Measurements from ENCODE around the gene HACL1.
A peak's percentile ranks its signal among the peaks of the same experiment; 100 is the strongest.

Gene HACL1

DNA sequence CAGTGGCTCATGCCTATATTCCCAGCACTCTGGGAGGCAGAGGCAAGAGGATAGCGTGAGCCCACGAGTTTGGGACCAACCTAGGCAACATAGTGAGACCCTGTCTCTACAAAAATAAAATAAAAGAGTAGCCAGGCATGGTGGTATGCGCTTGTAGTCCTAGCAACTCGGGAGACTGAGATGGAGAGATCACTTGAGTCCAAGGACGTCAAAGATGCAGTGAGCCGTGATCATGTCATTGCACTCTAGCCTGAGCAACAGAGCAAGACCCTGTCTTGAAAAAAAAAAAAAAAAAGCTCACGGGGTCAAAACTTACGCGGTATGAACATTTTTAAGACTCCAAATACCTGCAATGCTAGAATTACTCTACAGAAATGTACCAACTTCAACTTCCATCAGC lies 42.8 kb downstream of the HACL1 start:
- no peak overlapping the region for H2BK15ac ChIP-seq (ENCODE audit: low read depth, poor library complexity, severe bottlenecking)
- no peak overlapping the region for H3K27ac ChIP-seq (ENCODE audit: low read length, poor library complexity, severe bottlenecking)
- no peak overlapping the region for H3K4ac ChIP-seq (ENCODE audit: low read depth in 1 of 2, low read length in 2 of 2)
- H2BK12ac ChIP-seq (ENCODE audit: low read length in 2 of 2) = no peak overlapping the region
- H2BK120ac ChIP-seq (ENCODE audit: low read depth, low read length) = no peak overlapping the region
- no peak overlapping the region for H4K8ac ChIP-seq (ENCODE audit: low read length)
- no peak overlapping the region for H3K14ac ChIP-seq (ENCODE audit: low read length in 2 of 2)
- H2BK5ac ChIP-seq (ENCODE audit: low read depth, low read length, poor library complexity, severe bottlenecking) = no peak overlapping the region
- no peaks in the 10 kb centered on the region for H3K27me3 ChIP-seq (ENCODE audit: control insufficient read depth in 1 of 2, insufficient read depth in 1 of 2, low read length in 2 of 2)
- no peak overlapping the region for H4K91ac ChIP-seq (ENCODE audit: low read length)
- H3K9me3 ChIP-seq (ENCODE audit: control insufficient read depth, low read length) = no peaks in the 10 kb centered on the region
- H3K9ac ChIP-seq (ENCODE audit: low read length) = no peak overlapping the region
- no peak overlapping the region for H3K18ac ChIP-seq (ENCODE audit: low read depth in 1 of 2, low read length in 2 of 2)
- no peak overlapping the region for H2AFZ ChIP-seq (ENCODE audit: low read depth, low read length)
- no peak overlapping the region for H3K4me3 ChIP-seq (ENCODE audit: insufficient read depth in 1 of 2, low read depth in 1 of 2, low read length in 2 of 2)
- no peak overlapping the region for H3K4me2 ChIP-seq (ENCODE audit: low read length, poor library complexity, severe bottlenecking)
- H2AK5ac ChIP-seq (ENCODE audit: low read length, severe bottlenecking) = no peak overlapping the region
- WGBS = 81% methylated on average over 9 of the region's 9 CpGs
- H3K79me1 ChIP-seq (replicated peaks; ENCODE audit: low read length, poor library complexity, severe bottlenecking) = peaks cover 1% of the 10 kb centered on the region
- no peak overlapping the region for H3K23ac ChIP-seq (ENCODE audit: low read length in 2 of 2)
- peaks cover 21 to 53% of the 10 kb centered on the region in 2 experiments for H3K36me3 ChIP-seq (ENCODE audit: control insufficient read depth in 1 of 2, insufficient read depth in 2 of 2, low read depth in 1 of 2, low read length in 2 of 2)
- no peaks in the 10 kb centered on the region for H3K4me1 ChIP-seq (ENCODE audit: control insufficient read depth, insufficient read depth, low read depth, low read length)
- DNase-seq = no peak

DNA sequence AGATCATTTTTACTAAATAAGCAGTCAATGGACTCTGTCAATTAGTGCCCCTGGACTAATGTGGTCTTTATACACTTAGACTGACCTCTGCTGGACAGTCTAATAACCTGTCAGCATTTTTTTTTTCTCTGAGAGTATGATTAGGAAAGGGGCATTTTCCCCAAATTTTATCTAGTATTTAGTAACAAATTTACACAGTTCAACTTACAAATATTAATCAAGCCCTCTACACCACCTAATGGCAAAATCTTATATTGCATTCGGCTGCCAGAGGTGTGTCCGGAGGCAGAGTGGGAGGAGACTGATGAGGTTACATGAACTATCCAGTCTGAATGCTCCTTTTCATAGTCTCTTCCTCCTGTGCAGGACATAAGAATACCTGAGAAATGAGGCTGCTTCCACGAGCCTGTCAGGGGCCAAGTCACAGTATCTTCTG lies 43.8 kb downstream of the HACL1 start:
- H3K18ac ChIP-seq (ENCODE audit: low read depth in 1 of 2, low read length in 2 of 2) = peak overlapping the region in 1 of 2 experiments; percentile 21
- WGBS = 0% methylated on average over 3 of the region's 3 CpGs
- H2AFZ ChIP-seq (ENCODE audit: low read depth, low read length) = no peak overlapping the region
- no peak overlapping the region for H4K91ac ChIP-seq (ENCODE audit: low read length)
- no peaks in the 10 kb centered on the region for H3K4me1 ChIP-seq (ENCODE audit: control insufficient read depth, insufficient read depth, low read depth, low read length)
- peaks cover 19 to 54% of the 10 kb centered on the region in 2 experiments for H3K36me3 ChIP-seq (ENCODE audit: control insufficient read depth in 1 of 2, insufficient read depth in 2 of 2, low read depth in 1 of 2, low read length in 2 of 2)
- H2BK120ac ChIP-seq (ENCODE audit: low read depth, low read length) = no peak overlapping the region
- peak; percentile 83 for DNase-seq
- H3K14ac ChIP-seq (ENCODE audit: low read length in 2 of 2) = no peak overlapping the region
- no peak overlapping the region for H3K4ac ChIP-seq (ENCODE audit: low read depth in 1 of 2, low read length in 2 of 2)
- H3K9me3 ChIP-seq (ENCODE audit: control insufficient read depth, low read length) = no peaks in the 10 kb centered on the region
- no peak overlapping the region for H2BK15ac ChIP-seq (ENCODE audit: low read depth, poor library complexity, severe bottlenecking)
- no peak overlapping the region for H3K4me3 ChIP-seq (ENCODE audit: insufficient read depth in 1 of 2, low read depth in 1 of 2, low read length in 2 of 2)
- H2BK5ac ChIP-seq (ENCODE audit: low read depth, low read length, poor library complexity, severe bottlenecking) = no peak overlapping the region
- no peak overlapping the region for H4K8ac ChIP-seq (ENCODE audit: low read length)
- no peak overlapping the region for H3K23ac ChIP-seq (ENCODE audit: low read length in 2 of 2)
- H3K27ac ChIP-seq (ENCODE audit: low read length, poor library complexity, severe bottlenecking) = no peak overlapping the region
- H3K4me2 ChIP-seq (ENCODE audit: low read length, poor library complexity, severe bottlenecking) = peak overlapping the region; percentile 10
- no peaks in the 10 kb centered on the region for H3K27me3 ChIP-seq (ENCODE audit: control insufficient read depth in 1 of 2, insufficient read depth in 1 of 2, low read length in 2 of 2)
- no peak overlapping the region for H2BK12ac ChIP-seq (ENCODE audit: low read length in 2 of 2)
- peaks cover 1% of the 10 kb centered on the region for H3K79me1 ChIP-seq (replicated peaks; ENCODE audit: low read length, poor library complexity, severe bottlenecking)
- no peak overlapping the region for H2AK5ac ChIP-seq (ENCODE audit: low read length, severe bottlenecking)
- H3K9ac ChIP-seq (ENCODE audit: low read length) = peak overlapping the region; percentile 33

DNA sequence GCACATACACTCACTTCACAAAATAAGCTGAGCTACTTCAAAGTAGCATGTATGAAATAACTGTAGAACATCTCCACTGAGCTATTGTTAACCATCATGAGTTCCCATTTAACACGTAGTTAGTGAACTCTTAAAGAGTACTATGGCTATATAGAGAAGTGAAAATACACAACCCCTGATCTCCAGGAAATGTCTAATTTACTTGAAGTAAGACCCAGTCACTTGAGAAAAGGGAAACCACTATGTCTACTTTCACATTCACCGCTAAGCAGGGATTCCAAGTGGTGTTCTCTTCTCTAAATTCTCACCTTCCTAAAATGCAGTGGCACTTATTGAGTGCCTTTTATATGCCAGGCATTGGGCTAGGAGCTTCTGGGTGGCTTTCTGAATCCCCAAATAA lies 44.9 kb downstream of the HACL1 start:
- Histone ChIP-seq H2AFZ (ENCODE audit: low read depth, low read length) (no peak overlapping the region), H4K91ac (ENCODE audit: low read length) (no peak overlapping the region), H3K14ac (ENCODE audit: low read length in 2 of 2) (no peak overlapping the region), H3K27ac (ENCODE audit: low read length, poor library complexity, severe bottlenecking) (no peak overlapping the region), H3K4ac (ENCODE audit: low read depth in 1 of 2, low read length in 2 of 2) (no peak overlapping the region), H3K36me3 (ENCODE audit: control insufficient read depth in 1 of 2, insufficient read depth in 2 of 2, low read depth in 1 of 2, low read length in 2 of 2) (peaks cover 22 to 54% of the 10 kb centered on the region in 2 experiments), H4K8ac (ENCODE audit: low read length) (no peak overlapping the region), H3K9ac (ENCODE audit: low read length) (peak overlapping the region; percentile 33), H3K18ac (ENCODE audit: low read depth in 1 of 2, low read length in 2 of 2) (no peak overlapping the region), H2BK12ac (ENCODE audit: low read length in 2 of 2) (no peak overlapping the region), H3K23ac (ENCODE audit: low read length in 2 of 2) (no peak overlapping the region), H3K4me2 (ENCODE audit: low read length, poor library complexity, severe bottlenecking) (no peak overlapping the region), H3K4me3 (ENCODE audit: insufficient read depth in 1 of 2, low read depth in 1 of 2, low read length in 2 of 2) (no peak overlapping the region), H3K79me1 (replicated peaks; ENCODE audit: low read length, poor library complexity, severe bottlenecking) (peaks cover 1% of the 10 kb centered on the region), H2BK5ac (ENCODE audit: low read depth, low read length, poor library complexity, severe bottlenecking) (no peak overlapping the region), H2AK5ac (ENCODE audit: low read length, severe bottlenecking) (no peak overlapping the region), H2BK120ac (ENCODE audit: low read depth, low read length) (no peak overlapping the region), H3K27me3 (ENCODE audit: control insufficient read depth in 1 of 2, insufficient read depth in 1 of 2, low read length in 2 of 2) (no peaks in the 10 kb centered on the region), H3K9me3 (ENCODE audit: control insufficient read depth, low read length) (no peaks in the 10 kb centered on the region), H2BK15ac (ENCODE audit: low read depth, poor library complexity, severe bottlenecking) (no peak overlapping the region), H3K4me1 (ENCODE audit: control insufficient read depth, insufficient read depth, low read depth, low read length) (no peaks in the 10 kb centered on the region)
- 100% methylated on average over 1 of the region's 2 CpGs for WGBS
- no peak for DNase-seq

DNA sequence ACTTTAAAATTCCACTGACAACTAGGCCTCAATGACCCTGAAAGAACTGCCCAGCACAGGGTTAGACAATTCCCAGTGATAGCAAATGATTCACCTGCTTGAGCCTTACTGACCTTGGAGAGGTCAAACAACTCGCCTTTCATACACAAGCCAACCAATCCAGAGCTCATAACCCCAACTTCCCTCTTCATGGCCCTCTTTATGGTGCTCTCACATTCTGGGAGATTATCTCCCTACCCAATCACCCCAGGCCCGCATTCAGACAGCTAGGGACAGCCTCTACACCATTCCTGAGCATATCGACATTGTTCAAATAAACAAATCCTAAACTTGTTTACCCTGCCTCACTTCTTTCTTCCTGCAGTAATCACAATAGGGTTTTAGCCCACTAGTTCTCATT lies 47.6 kb downstream of the HACL1 start:
- H3K18ac ChIP-seq (ENCODE audit: low read depth in 1 of 2, low read length in 2 of 2) = no peak overlapping the region
- no peak overlapping the region for H2BK5ac ChIP-seq (ENCODE audit: low read depth, low read length, poor library complexity, severe bottlenecking)
- H2BK12ac ChIP-seq (ENCODE audit: low read length in 2 of 2) = no peak overlapping the region
- whole genome bisulfite sequencing = 78% methylated on average over 3 of the region's 3 CpGs
- no peak overlapping the region for H3K27ac ChIP-seq (ENCODE audit: low read length, poor library complexity, severe bottlenecking)
- no peaks in the 10 kb centered on the region for H3K4me1 ChIP-seq (ENCODE audit: control insufficient read depth, insufficient read depth, low read depth, low read length)
- H3K4ac ChIP-seq (ENCODE audit: low read depth in 1 of 2, low read length in 2 of 2) = no peak overlapping the region
- H4K91ac ChIP-seq (ENCODE audit: low read length) = no peak overlapping the region
- no peak for DNase-seq
- no peak overlapping the region for H3K4me3 ChIP-seq (ENCODE audit: insufficient read depth in 1 of 2, low read depth in 1 of 2, low read length in 2 of 2)
- H3K4me2 ChIP-seq (ENCODE audit: low read length, poor library complexity, severe bottlenecking) = no peak overlapping the region
- H3K14ac ChIP-seq (ENCODE audit: low read length in 2 of 2) = no peak overlapping the region
- H3K9ac ChIP-seq (ENCODE audit: low read length) = no peak overlapping the region
- no peak overlapping the region for H4K8ac ChIP-seq (ENCODE audit: low read length)
- no peaks in the 10 kb centered on the region for H3K9me3 ChIP-seq (ENCODE audit: control insufficient read depth, low read length)
- no peaks in the 10 kb centered on the region for H3K27me3 ChIP-seq (ENCODE audit: control insufficient read depth in 1 of 2, insufficient read depth in 1 of 2, low read length in 2 of 2)
- no peak overlapping the region for H2AFZ ChIP-seq (ENCODE audit: low read depth, low read length)
- no peak overlapping the region for H2AK5ac ChIP-seq (ENCODE audit: low read length, severe bottlenecking)
- peaks cover 32 to 40% of the 10 kb centered on the region in 2 experiments for H3K36me3 ChIP-seq (ENCODE audit: control insufficient read depth in 1 of 2, insufficient read depth in 2 of 2, low read depth in 1 of 2, low read length in 2 of 2)
- no peak overlapping the region for H3K23ac ChIP-seq (ENCODE audit: low read length in 2 of 2)
- no peak overlapping the region for H2BK15ac ChIP-seq (ENCODE audit: low read depth, poor library complexity, severe bottlenecking)
- H2BK120ac ChIP-seq (ENCODE audit: low read depth, low read length) = no peak overlapping the region
- no peaks in the 10 kb centered on the region for H3K79me1 ChIP-seq (replicated peaks; ENCODE audit: low read length, poor library complexity, severe bottlenecking)

All from mesenchymal stem cell (in vitro differentiated cells and primary cell).